Upper lobe of right lung (tissue), 1 donor: ENCODE results near the gene THSD4. TPM values are rescaled to one million over a fixed set of nuclear protein-coding genes. Genes with fewer than 3 reads are reported as not detected.
"Not testable (repeated sequence)": the region's sequence is repeated elsewhere in the genome, so short reads cannot be mapped to it uniquely, and the experiment has no call there.

Source experiments
- ATAC-seq: fragments of 200-7000 bp; cut with Tn5 transposase; one replicate; pipeline ENCODE4 v1.9.1; 2020; ENCODE audit warnings: mild to moderate bottlenecking, moderate library complexity
- DNase-seq: peaks from one replicate; pipeline ENCODE4 v3.0.0-alpha.2; 2020
- H3K27ac ChIP-seq: fragments of 200-600 bp; one replicate; pipeline ENCODE4 v1.8.0; 2022
- H3K27me3 ChIP-seq: fragments of 200-600 bp; one replicate; pipeline ENCODE4 v1.8.0; 2022; ENCODE audit warnings: mild to moderate bottlenecking
- H3K36me3 ChIP-seq: fragments of 200-600 bp; one replicate; pipeline ENCODE4 v1.8.0; 2022
- H3K4me1 ChIP-seq: fragments of 200-600 bp; one replicate; pipeline ENCODE4 v1.8.0; 2022
- H3K4me3 ChIP-seq: fragments of 200-600 bp; one replicate; pipeline ENCODE4 v1.8.0; 2022; ENCODE audit warnings: mild to moderate bottlenecking
- H3K9me3 ChIP-seq: fragments of 200-600 bp; one replicate; pipeline ENCODE4 v1.8.0; 2022
- intact Hi-C: fragments of 100-400 bp; cut with DNase I; formaldehyde crosslinking; loops from one replicate; pipeline ENCODE4 v1.11.0; 2022
- total RNA-seq: library from RNA; stranded (reverse); fragmentation: NEBNext Ultra II Directional; extraction: Animal tissue kit (Norgen Biotek cat#: 25700); gene quantifications from one replicate; pipeline ENCODE4 v1.2.1, GENCODE V29; 2021
- TF ChIP-seq, protein P1 (sequence below): fragments of 200-600 bp; IDR thresholded peaks from one replicate; pipeline ENCODE4 v1.8.0; 2022; ENCODE audit warnings: antibody characterized with exemption
- donor health status: DM: no; HTN: yes; CAD: no; lungs with severe emphysema.

The THSD4 gene
- total RNA-seq, 1 donor from 2014 or later: 25.6 TPM

DNA sequence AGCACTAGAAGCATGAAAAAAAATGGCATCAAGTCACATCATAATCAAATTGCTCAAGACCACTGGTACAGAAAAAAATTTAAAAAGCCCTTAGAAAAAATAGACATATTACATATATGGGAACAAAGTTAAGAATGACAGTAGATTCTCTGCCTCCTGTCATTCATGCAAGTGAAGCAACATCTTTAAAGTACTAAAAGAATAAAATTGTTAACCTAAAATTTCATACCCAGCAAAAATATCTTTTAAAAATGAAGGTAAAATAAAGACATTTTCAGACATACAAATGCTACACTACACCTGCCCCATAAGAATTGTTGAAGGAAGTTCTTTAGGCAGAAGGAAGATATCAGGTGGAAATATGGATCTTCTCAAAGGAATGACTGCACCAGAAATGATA, 55.9 kb downstream of the THSD4 start:
- DNase-seq (no peak), ATAC-seq (no peak)
- no peaks in the 10 kb centered on the region for H3K27me3 ChIP-seq
- H3K27ac ChIP-seq: no peak overlapping the region
- no peak overlapping the region for H3K4me3 ChIP-seq
- H3K4me1 ChIP-seq: no peaks in the 10 kb centered on the region
- intact Hi-C loops: no loop called here
- TF ChIP-seq, protein P1, sequence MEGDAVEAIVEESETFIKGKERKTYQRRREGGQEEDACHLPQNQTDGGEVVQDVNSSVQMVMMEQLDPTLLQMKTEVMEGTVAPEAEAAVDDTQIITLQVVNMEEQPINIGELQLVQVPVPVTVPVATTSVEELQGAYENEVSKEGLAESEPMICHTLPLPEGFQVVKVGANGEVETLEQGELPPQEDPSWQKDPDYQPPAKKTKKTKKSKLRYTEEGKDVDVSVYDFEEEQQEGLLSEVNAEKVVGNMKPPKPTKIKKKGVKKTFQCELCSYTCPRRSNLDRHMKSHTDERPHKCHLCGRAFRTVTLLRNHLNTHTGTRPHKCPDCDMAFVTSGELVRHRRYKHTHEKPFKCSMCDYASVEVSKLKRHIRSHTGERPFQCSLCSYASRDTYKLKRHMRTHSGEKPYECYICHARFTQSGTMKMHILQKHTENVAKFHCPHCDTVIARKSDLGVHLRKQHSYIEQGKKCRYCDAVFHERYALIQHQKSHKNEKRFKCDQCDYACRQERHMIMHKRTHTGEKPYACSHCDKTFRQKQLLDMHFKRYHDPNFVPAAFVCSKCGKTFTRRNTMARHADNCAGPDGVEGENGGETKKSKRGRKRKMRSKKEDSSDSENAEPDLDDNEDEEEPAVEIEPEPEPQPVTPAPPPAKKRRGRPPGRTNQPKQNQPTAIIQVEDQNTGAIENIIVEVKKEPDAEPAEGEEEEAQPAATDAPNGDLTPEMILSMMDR: no peak
- H3K36me3 ChIP-seq: no peaks in the 10 kb centered on the region
- peaks cover 6% of the 10 kb centered on the region for H3K9me3 ChIP-seq

- H3K4me3 ChIP-seq, ATAC-seq, H3K36me3 ChIP-seq, DNase-seq, H3K27ac ChIP-seq, H3K9me3 ChIP-seq, H3K27me3 ChIP-seq, H3K4me1 ChIP-seq, intact Hi-C loops: not testable (repeated sequence)
Measured at GRCh38 chr15:71174360-71174759, 59.1 kb downstream of the THSD4 start.

DNA sequence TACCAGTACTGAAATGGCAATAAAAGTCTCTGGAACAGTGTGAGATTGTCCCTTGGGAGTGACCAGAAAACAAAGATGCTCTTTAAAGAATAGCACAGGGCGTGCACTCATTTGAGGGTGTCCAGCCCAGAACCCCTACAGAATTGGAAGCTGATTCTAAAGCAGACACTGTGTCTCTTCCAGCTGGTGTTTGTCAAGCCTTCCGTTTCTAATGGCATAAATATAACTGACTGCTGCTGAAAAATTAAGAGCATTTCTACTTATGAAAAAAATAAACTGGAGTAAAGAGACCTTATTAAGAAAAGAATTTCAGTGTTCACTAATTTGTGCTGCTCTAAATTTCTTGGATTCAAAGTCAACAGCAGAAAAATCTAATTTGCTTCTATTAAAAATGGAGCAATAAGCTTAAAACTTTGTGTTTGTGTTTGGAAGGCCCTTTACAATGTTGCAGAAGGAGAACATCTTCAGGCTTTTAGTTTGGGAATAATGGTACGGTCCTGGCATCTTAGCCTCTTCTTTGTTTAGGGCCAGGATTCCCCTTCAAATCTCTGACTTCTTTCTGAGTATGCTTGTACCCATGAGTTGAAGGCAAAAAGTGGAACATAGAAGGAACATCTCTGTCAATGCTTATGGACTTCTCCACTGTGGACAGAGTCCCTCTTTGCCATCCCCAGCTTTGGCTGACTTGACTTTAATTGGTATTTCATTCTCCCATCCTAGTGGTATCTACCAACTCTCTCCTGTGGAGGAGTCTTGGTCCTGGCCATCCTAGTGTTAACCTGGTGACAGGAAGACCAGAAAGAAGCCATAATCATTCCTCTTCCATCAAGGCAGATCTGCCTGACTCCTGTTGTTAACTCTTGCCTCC, 65.9 kb downstream of the THSD4 start:
- TF ChIP-seq, protein P1: no peak

DNA sequence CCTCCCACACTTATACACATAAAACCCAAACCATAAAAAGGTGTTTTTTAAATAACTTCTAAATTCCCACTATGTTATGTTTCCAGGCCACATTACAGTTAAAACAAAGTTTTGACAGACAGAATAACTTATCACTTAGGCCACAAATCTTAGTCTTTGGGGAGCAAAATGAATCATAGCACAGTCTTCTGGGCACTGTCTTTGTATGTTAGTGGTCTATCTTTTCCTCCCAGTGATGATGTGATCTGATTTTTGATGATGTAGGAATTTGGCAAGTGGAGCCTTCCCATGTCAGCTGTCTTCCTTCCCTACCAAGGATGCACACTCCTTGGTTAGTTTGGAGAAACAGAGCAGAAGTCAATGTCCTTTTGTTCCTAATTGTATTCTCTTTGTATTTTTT, 67.3 kb downstream of the THSD4 start:
- TF ChIP-seq, protein P1: no peak
- intact Hi-C loops: no loop called here
- no peaks in the 10 kb centered on the region for H3K4me1 ChIP-seq
- DNase-seq: no peak
- no peaks in the 10 kb centered on the region for H3K9me3 ChIP-seq
- no peak for ATAC-seq
- H3K36me3 ChIP-seq: no peaks in the 10 kb centered on the region
- no peak overlapping the region for H3K27ac ChIP-seq
- no peaks in the 10 kb centered on the region for H3K27me3 ChIP-seq
- H3K4me3 ChIP-seq: no peak overlapping the region

More for the DNA sequence above, 65.9 kb downstream of the THSD4 start:
- DNase-seq (no peak), ATAC-seq (no peak)
- H3K9me3 ChIP-seq: no peaks in the 10 kb centered on the region
- H3K4me3 ChIP-seq: no peak overlapping the region
- H3K36me3 ChIP-seq: no peaks in the 10 kb centered on the region
- intact Hi-C loops: no loop called here
- no peaks in the 10 kb centered on the region for H3K27me3 ChIP-seq
- no peak overlapping the region for H3K27ac ChIP-seq
- H3K4me1 ChIP-seq: no peaks in the 10 kb centered on the region

- no peaks in the 10 kb centered on the region for H3K36me3 ChIP-seq
- no peak overlapping the region for H3K4me3 ChIP-seq
- DNase-seq: no peak
- no peak overlapping the region for H3K27ac ChIP-seq
- intact Hi-C loops: no loop called here
- TF ChIP-seq, protein P1: no peak
- H3K4me1 ChIP-seq: no peaks in the 10 kb centered on the region
- ATAC-seq: no peak
- no peaks in the 10 kb centered on the region for H3K27me3 ChIP-seq
- H3K9me3 ChIP-seq: no peaks in the 10 kb centered on the region
Measured at GRCh38 chr15:71183063-71183462, 67.8 kb downstream of the THSD4 start.

DNA sequence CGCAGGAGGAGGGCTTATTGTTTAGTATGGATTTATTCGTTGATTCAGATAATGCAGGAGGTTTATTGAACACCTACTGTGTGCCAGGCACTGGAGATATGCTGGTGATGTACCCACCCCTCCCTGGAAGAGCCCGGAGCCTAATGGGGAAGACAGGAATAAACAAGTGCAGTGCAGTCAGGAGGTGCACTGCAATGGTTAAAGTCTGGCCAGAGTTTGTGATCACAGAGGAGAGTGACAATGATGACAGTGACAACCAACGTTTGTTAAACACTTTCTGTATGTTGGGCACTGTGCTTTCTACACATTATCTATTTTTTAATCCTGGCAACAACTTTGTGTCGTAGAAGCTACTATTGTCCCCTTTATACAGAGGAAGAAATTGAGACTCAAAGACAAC, 70.4 kb downstream of the THSD4 start:
- Histone ChIP-seq H3K36me3 (no peaks in the 10 kb centered on the region), H3K4me1 (no peaks in the 10 kb centered on the region), H3K27me3 (no peaks in the 10 kb centered on the region), H3K9me3 (no peaks in the 10 kb centered on the region), H3K27ac (no peak overlapping the region), H3K4me3 (no peak overlapping the region)
- ATAC-seq (no peak), DNase-seq (no peak)
- intact Hi-C loops: no loop called here
- TF ChIP-seq, protein P1: no peak
